HCT116 (cell line): ENCODE measurements around the gene ANTKMT. TPM values are rescaled to one million over a fixed set of nuclear protein-coding genes. Genes with fewer than 3 reads are reported as not detected.

ENCODE experiments used
- ATAC-seq: fragments of 200-7000 bp; cut with Tn5 transposase; 2 replicates; pipeline ENCODE4 v1.9.1; 2020; ENCODE audit warnings: mild to moderate bottlenecking, moderate library complexity
- BruUV-seq: library from RNA; stranded (reverse); fragments of 400-500 nt; replicated peaks from 2 replicates; lab custom pipeline; 2021; lab: Mats Ljungman, UMichigan
- CTCF ChIA-PET: fragments of 300-600 bp; sonication (Branson Sonifier 250); formaldehyde crosslinking; loops from one replicate; lab custom pipeline; 2021; ENCODE audit warnings: antibody characterized with exemption; lab: Charles Lee
- POLR2A ChIA-PET: fragments of 300-600, 350-600 bp; sonication (Branson Sonifier 250); formaldehyde crosslinking; loops from one replicate; lab custom pipeline; 2021; ENCODE audit warnings: antibody characterized with exemption; lab: Charles Lee
- RAD21 ChIA-PET, 2 experiments: fragments of 300-600 bp; sonication (Branson Sonifier 250); formaldehyde crosslinking; loops; one replicate each; lab custom pipeline; 2023; ENCODE audit warnings: low total read pairs in 2 of 2; ENCODE audit not compliant: uncharacterized antibody in 2 of 2, unreplicated experiment in 2 of 2, low non-redundant PET in 1 of 2; lab: Charles Lee
- DNase-seq: peaks from one replicate; pipeline ENCODE4 v3.0.0-alpha.2; 2010; ENCODE audit warnings: low read depth, low spot score
- H2AFZ ChIP-seq: fragments of 200-600 bp; shearing (Covaris generic), sonication (generic); 2 replicates; pipeline ENCODE4 v1.6.1; 2017; ENCODE audit warnings: low read depth, mixed run types, mixed read lengths, antibody characterized with exemption, low read length; ENCODE audit not compliant: poor library complexity, severe bottlenecking
- H3K27ac ChIP-seq: 2 replicates; pipeline ENCODE4 v1.5.1; 2012; ENCODE audit warnings: low read depth, low read length
- H3K27me3 ChIP-seq: fragments of 200-600 bp; sonication (generic); 2 replicates; pipeline ENCODE4 v1.6.1; 2016; ENCODE audit warnings: mixed run types, low read length, mixed read lengths; ENCODE audit not compliant: insufficient read depth
- H3K36me3 ChIP-seq, 2 experiments: fragments of 200-500 bp in 1 of 2; fragments of 200-600 bp in 1 of 2; sonication (Bioruptor generic) in 1 of 2; sonication (generic) in 1 of 2; 2 replicates each; pipeline versions ENCODE4 v1.5.1 to v1.6.1; 2014 to 2016; ENCODE audit warnings: low read length in 2 of 2, inconsistent platforms in 1 of 2, mixed read lengths in 1 of 2, mixed run types in 1 of 2; ENCODE audit not compliant: insufficient read depth in 2 of 2, control insufficient read depth in 1 of 2
- H3K4me1 ChIP-seq, 2 experiments: fragments of 200-600 bp in 1 of 2; sonication (generic) in 1 of 2; 2 replicates each; pipeline versions ENCODE4 v1.5.1 to v1.6.1; 2012 to 2017; ENCODE audit warnings: low read length in 2 of 2, inconsistent platforms in 1 of 2, mild to moderate bottlenecking in 1 of 2, mixed read lengths in 1 of 2, mixed run types in 1 of 2, moderate library complexity in 1 of 2; ENCODE audit not compliant: insufficient read depth in 2 of 2, control insufficient read depth in 1 of 2
- H3K4me2 ChIP-seq: fragments of 200-600 bp; sonication (generic); 2 replicates; pipeline ENCODE4 v1.6.1; 2017; ENCODE audit warnings: mixed run types, low read length, mixed read lengths
- H3K4me3 ChIP-seq, 2 experiments: fragments of 200-600 bp in 1 of 2; sonication (generic) in 1 of 2; replicated peaks in 1 of 2; 2 replicates each; pipeline ENCODE4 v1.5.1; 2011 to 2016; ENCODE audit warnings: low read length in 2 of 2, control low read depth in 1 of 2, low read depth in 1 of 2, mild to moderate bottlenecking in 1 of 2, mixed read lengths in 1 of 2, mixed run types in 1 of 2
- H3K79me2 ChIP-seq: fragments of 200-600 bp; sonication (generic); 2 replicates; pipeline ENCODE4 v1.6.1; 2017; ENCODE audit warnings: mild to moderate bottlenecking, mixed run types, low read length, moderate library complexity, mixed read lengths; ENCODE audit not compliant: insufficient read depth
- H3K9ac ChIP-seq: fragments of 200-600 bp; sonication (generic); 2 replicates; pipeline ENCODE4 v1.6.1; 2016; ENCODE audit warnings: low read length, mixed read lengths
- H3K9me2 ChIP-seq: fragments of 200-600 bp; sonication (generic), shearing (Covaris generic); 2 replicates; pipeline ENCODE4 v1.6.1; 2017; ENCODE audit warnings: mixed run types, mild to moderate bottlenecking, moderate library complexity; ENCODE audit not compliant: insufficient read depth
- H3K9me3 ChIP-seq, 2 experiments: fragments of 200-500 bp in 1 of 2; fragments of 200-600 bp in 1 of 2; sonication (Bioruptor generic) in 1 of 2; sonication (generic) in 1 of 2; 2 replicates each; pipeline ENCODE4 v1.6.1; 2014 to 2017; ENCODE audit warnings: low read length in 2 of 2, mixed read lengths in 2 of 2, inconsistent platforms in 1 of 2, low read depth in 1 of 2, mild to moderate bottlenecking in 1 of 2, mixed run types in 1 of 2, moderate library complexity in 1 of 2; ENCODE audit not compliant: control insufficient read depth in 1 of 2, insufficient read depth in 1 of 2
- H4K20me1 ChIP-seq: fragments of 200-600 bp; sonication (generic), shearing (Covaris generic); 2 replicates; pipeline ENCODE4 v1.6.1; 2017; ENCODE audit warnings: mixed run types, mild to moderate bottlenecking, moderate library complexity; ENCODE audit not compliant: insufficient read depth
- CEBPB ChIP-seq: IDR thresholded peaks from 2 replicates; pipeline ENCODE4 v1.6.1; 2012; ENCODE audit warnings: low read depth
- EGR1 ChIP-seq: IDR thresholded peaks from 2 replicates; pipeline ENCODE4 v1.6.1; 2012; ENCODE audit warnings: low read depth
- ELF1 ChIP-seq: IDR thresholded peaks from 2 replicates; pipeline ENCODE4 v1.6.1; 2012; ENCODE audit warnings: low read depth, borderline replicate concordance
- EZH2phosphoT487 ChIP-seq: fragments of 200-600 bp; IDR thresholded peaks from 2 replicates; pipeline ENCODE4 v1.6.1; 2018; ENCODE audit warnings: antibody characterized with exemption, borderline replicate concordance
- POLR2A ChIP-seq: IDR thresholded peaks from 2 replicates; pipeline ENCODE4 v1.7.0; 2011; ENCODE audit warnings: borderline replicate concordance; ENCODE audit not compliant: insufficient read depth, insufficient read length; ENCODE audit errors: extremely low read depth
- REST ChIP-seq: IDR thresholded peaks from 2 replicates; pipeline ENCODE4 v1.6.1; 2012; ENCODE audit warnings: low read depth
- SP1 ChIP-seq: IDR thresholded peaks from 2 replicates; pipeline ENCODE4 v1.6.1; 2012; ENCODE audit warnings: low read depth
- YY1 ChIP-seq: IDR thresholded peaks from 2 replicates; pipeline ENCODE4 v1.6.1; 2011; ENCODE audit warnings: low read length, low read depth, moderate library complexity, mild to moderate bottlenecking; ENCODE audit not compliant: insufficient replicate concordance; ENCODE audit errors: extremely low read depth
- ZBTB33 ChIP-seq: IDR thresholded peaks from 2 replicates; pipeline ENCODE4 v1.6.1; 2011; ENCODE audit warnings: mild to moderate bottlenecking, low read length, moderate library complexity; ENCODE audit not compliant: insufficient replicate concordance; ENCODE audit errors: extremely low read depth
- ZNF274 ChIP-seq: fragments of 200-500 bp; sonication (Bioruptor generic); IDR thresholded peaks from 2 replicates; pipeline ENCODE4 v1.6.1; 2014; ENCODE audit warnings: mild to moderate bottlenecking, low read depth, low read length, inconsistent platforms
- intact Hi-C: fragments of 100-400 bp; cut with micrococcal nuclease; formaldehyde crosslinking; loops from 2 replicates; pipeline ENCODE4 v1.10.0; 2022
- total RNA-seq: library from RNA; stranded (reverse); gene quantifications from one replicate; pipeline ENCODE4 v1.2.1, GENCODE V29; 2021; ENCODE audit not compliant: unreplicated experiment
- TF ChIP-seq, protein P1 (sequence below), 3 experiments: fragments of 200-600 bp in 1 of 3; sonication (generic) in 1 of 3; IDR thresholded peaks in 2 of 3; conservative IDR thresholded peaks in 1 of 3; 2 replicates each; pipeline ENCODE4 v1.5.1; 2012 to 2017; ENCODE audit warnings: low read depth in 2 of 3, low read length in 2 of 3, antibody characterized with exemption in 1 of 3, borderline replicate concordance in 1 of 3, control low read depth in 1 of 3, mild to moderate bottlenecking in 1 of 3, mixed read lengths in 1 of 3, mixed run types in 1 of 3, moderate library complexity in 1 of 3; ENCODE audit not compliant: insufficient read depth in 1 of 3
- TF ChIP-seq, protein P2 (sequence below): IDR thresholded peaks from 2 replicates; pipeline ENCODE4 v1.6.1; 2012

ANTKMT gene
- total RNA-seq, 1 experiment from 2014 or later: 65.4 TPM

DNA sequence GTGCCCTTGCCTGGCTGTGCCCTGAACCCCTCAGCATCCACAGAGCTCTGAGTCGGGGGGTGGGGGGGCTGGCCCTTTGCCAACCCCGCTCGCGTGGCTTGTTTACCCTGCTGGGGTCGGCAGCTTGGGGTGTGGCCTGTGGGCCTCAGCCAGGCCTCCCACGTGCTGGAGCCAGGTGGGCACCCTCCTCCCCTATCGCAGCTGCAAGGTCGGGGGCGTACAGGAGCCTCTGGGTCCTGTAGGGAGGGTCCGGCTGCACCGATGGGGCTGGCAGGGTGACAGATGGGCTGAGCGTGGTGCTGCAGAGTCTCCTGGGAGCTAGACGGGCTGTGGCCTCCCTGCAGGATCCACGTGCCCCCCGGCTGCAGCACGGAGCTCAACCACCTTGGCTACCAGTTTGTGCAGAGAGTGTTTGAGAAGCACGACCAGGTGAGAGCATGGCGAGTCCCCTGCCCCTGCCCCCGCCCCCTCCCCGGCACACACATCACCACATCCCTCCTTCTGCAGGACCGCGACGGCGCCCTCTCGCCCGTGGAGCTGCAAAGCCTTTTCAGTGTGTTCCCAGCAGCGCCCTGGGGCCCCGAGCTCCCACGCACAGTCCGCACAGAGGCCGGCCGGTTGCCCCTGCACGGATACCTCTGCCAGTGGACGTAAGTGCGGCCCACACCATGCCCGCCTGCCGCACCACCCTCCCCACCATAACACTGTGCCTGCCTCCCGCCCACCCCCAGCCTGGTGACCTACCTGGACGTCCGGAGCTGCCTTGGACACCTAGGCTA, 49.4 kb upstream of the ANTKMT start:
- Histone ChIP-seq H3K4me3 (no peak overlapping the region), H3K4me1 (peaks cover 0 to 10% of the 10 kb centered on the region in 2 experiments; a peak in 1 of 4 replicates), H3K9me3 (no peaks in the 10 kb centered on the region), H3K9me2 (no peaks in the 10 kb centered on the region), H3K36me3 (peaks cover 0 to 4% of the 10 kb centered on the region in 2 experiments; a peak in 1 of 4 replicates), H3K9ac (no peak overlapping the region), H3K79me2 (peaks cover 26% of the 10 kb centered on the region), H4K20me1 (no peaks in the 10 kb centered on the region), H2AFZ (no peak overlapping the region), H3K27ac (no peak overlapping the region), H3K4me2 (no peak overlapping the region), H3K27me3 (no peaks in the 10 kb centered on the region)
- intact Hi-C loops: no loop called here
- ChIA-PET CTCF (no interaction called here), RAD21 (no interaction called here), POLR2A (no interaction called here)
- BruUV-seq: no TSS peak
- TF ChIP-seq CEBPB (no peak), ZBTB33 (no peak), SP1 (no peak), ELF1 (no peak), EZH2phosphoT487 (no peak), REST (no peak), ZNF274 (no peak), POLR2A (no peak), EGR1 (no peak), YY1 (no peak)
- TF ChIP-seq, protein P1, sequence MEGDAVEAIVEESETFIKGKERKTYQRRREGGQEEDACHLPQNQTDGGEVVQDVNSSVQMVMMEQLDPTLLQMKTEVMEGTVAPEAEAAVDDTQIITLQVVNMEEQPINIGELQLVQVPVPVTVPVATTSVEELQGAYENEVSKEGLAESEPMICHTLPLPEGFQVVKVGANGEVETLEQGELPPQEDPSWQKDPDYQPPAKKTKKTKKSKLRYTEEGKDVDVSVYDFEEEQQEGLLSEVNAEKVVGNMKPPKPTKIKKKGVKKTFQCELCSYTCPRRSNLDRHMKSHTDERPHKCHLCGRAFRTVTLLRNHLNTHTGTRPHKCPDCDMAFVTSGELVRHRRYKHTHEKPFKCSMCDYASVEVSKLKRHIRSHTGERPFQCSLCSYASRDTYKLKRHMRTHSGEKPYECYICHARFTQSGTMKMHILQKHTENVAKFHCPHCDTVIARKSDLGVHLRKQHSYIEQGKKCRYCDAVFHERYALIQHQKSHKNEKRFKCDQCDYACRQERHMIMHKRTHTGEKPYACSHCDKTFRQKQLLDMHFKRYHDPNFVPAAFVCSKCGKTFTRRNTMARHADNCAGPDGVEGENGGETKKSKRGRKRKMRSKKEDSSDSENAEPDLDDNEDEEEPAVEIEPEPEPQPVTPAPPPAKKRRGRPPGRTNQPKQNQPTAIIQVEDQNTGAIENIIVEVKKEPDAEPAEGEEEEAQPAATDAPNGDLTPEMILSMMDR (IDR thresholded peaks at IDR 0.05 in 2 of 3, conservative IDR thresholded peaks at IDR 0.05 in 1 of 3; ENCODE audit: borderline replicate concordance in 1 of 3, insufficient read depth in 1 of 3, low read depth in 2 of 3, low read length in 2 of 3): no peak
- TF ChIP-seq, protein P2, sequence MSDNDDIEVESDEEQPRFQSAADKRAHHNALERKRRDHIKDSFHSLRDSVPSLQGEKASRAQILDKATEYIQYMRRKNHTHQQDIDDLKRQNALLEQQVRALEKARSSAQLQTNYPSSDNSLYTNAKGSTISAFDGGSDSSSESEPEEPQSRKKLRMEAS: no peak
- DNase-seq (no peak), ATAC-seq (no peak)
